Adipocyte (in vitro differentiated cells): ENCODE results near the gene RGS9BP.
"Not testable (repeated sequence)": the region's sequence is repeated elsewhere in the genome, so short reads cannot be mapped to it uniquely, and the experiment has no call there.

Experiments used
- DNase-seq: peaks from one replicate; pipeline ENCODE4 v3.0.0-alpha.2; 2015; ENCODE audit warnings: low read depth
- H3K27me3 ChIP-seq: replicated peaks from 2 replicates; pipeline ENCODE4 v1.7.0; 2013; ENCODE audit warnings: mild to moderate bottlenecking, low read length, moderate library complexity; ENCODE audit not compliant: control insufficient read depth, insufficient read depth
- H3K36me3 ChIP-seq: 2 replicates; pipeline ENCODE4 v1.7.0; 2013; ENCODE audit warnings: low read length, mild to moderate bottlenecking, moderate library complexity; ENCODE audit not compliant: control insufficient read depth, insufficient read depth, severe bottlenecking
- H3K4me1 ChIP-seq: 2 replicates; pipeline ENCODE4 v1.7.0; 2013; ENCODE audit warnings: mild to moderate bottlenecking, low read length, moderate library complexity; ENCODE audit not compliant: control insufficient read depth, insufficient read depth
- H3K4me3 ChIP-seq: 2 replicates; pipeline ENCODE4 v1.7.0; 2013; ENCODE audit warnings: mild to moderate bottlenecking, low read length, moderate library complexity
- H3K9ac ChIP-seq: 2 replicates; pipeline ENCODE4 v1.7.0; 2013; ENCODE audit warnings: mild to moderate bottlenecking, low read length, moderate library complexity
- H3K9me3 ChIP-seq: 2 replicates; pipeline ENCODE4 v1.7.0; 2013; ENCODE audit warnings: mild to moderate bottlenecking, low read length, moderate library complexity; ENCODE audit not compliant: control insufficient read depth

The RGS9BP gene

GRCh38 chr19:32651729-32652140, 23.9 kb upstream of the RGS9BP start:
- peak; percentile 6 for DNase-seq
- H3K4me1 ChIP-seq = peaks cover 22% of the 10 kb centered on the region

GRCh38 chr19:32652331-32652730, 23.3 kb upstream of the RGS9BP start:
- not testable (repeated sequence) for DNase-seq, H3K4me3 ChIP-seq, H3K9ac ChIP-seq, H3K9me3 ChIP-seq, H3K27me3 ChIP-seq
- peaks cover 23% of the 10 kb centered on the region for H3K36me3 ChIP-seq
- H3K4me1 ChIP-seq = peaks cover 22% of the 10 kb centered on the region

More at GRCh38 chr19:32651729-32652140, 23.9 kb upstream of the RGS9BP start:
- Histone ChIP-seq H3K9ac (no peak overlapping the region), H3K27me3 (no peaks in the 10 kb centered on the region), H3K4me3 (no peak overlapping the region), H3K9me3 (no peaks in the 10 kb centered on the region), H3K36me3 (peaks cover 26% of the 10 kb centered on the region)

- H3K27me3 ChIP-seq = no peaks in the 10 kb centered on the region
- peaks cover 21% of the 10 kb centered on the region for H3K4me1 ChIP-seq
- H3K9ac ChIP-seq = no peak overlapping the region
- no peaks in the 10 kb centered on the region for H3K9me3 ChIP-seq
- H3K36me3 ChIP-seq = peaks cover 20% of the 10 kb centered on the region
- no peak for DNase-seq
- H3K4me3 ChIP-seq = no peak overlapping the region
These were observed 22.6 kb upstream of the RGS9BP start for GRCh38 chr19:32652894-32653598.

GRCh38 chr19:32653599-32653915, 22.1 kb upstream of the RGS9BP start:
- no peak overlapping the region for H3K4me3 ChIP-seq
- H3K4me1 ChIP-seq = peaks cover 19% of the 10 kb centered on the region
- peaks cover 22% of the 10 kb centered on the region for H3K36me3 ChIP-seq
- no peaks in the 10 kb centered on the region for H3K27me3 ChIP-seq
- no peaks in the 10 kb centered on the region for H3K9me3 ChIP-seq
- H3K9ac ChIP-seq = no peak overlapping the region
- DNase-seq = no peak

- H3K4me3 ChIP-seq = not testable (repeated sequence)
These were observed 19.3 kb upstream of the RGS9BP start for GRCh38 chr19:32656379-32656778.

GRCh38 chr19:32658075-32658474, 17.6 kb upstream of the RGS9BP start:
- Histone ChIP-seq H3K4me3 (no peak overlapping the region), H3K27me3 (no peaks in the 10 kb centered on the region), H3K9ac (no peak overlapping the region), H3K4me1 (peaks cover 14% of the 10 kb centered on the region), H3K36me3 (peaks cover 17% of the 10 kb centered on the region), H3K9me3 (no peaks in the 10 kb centered on the region)
- DNase-seq = no peak

More at GRCh38 chr19:32656379-32656778, 19.3 kb upstream of the RGS9BP start:
- H3K36me3 ChIP-seq = peaks cover 17% of the 10 kb centered on the region
- H3K9ac ChIP-seq, H3K9me3 ChIP-seq, DNase-seq, H3K27me3 ChIP-seq: not testable (repeated sequence)
- peaks cover 25% of the 10 kb centered on the region for H3K4me1 ChIP-seq

GRCh38 chr19:32658527-32658926, 17.1 kb upstream of the RGS9BP start:
- DNase-seq = no peak
- Histone ChIP-seq H3K4me3 (no peak overlapping the region), H3K36me3 (peaks cover 17% of the 10 kb centered on the region), H3K27me3 (no peaks in the 10 kb centered on the region), H3K9me3 (no peaks in the 10 kb centered on the region), H3K9ac (no peak overlapping the region), H3K4me1 (peaks cover 11% of the 10 kb centered on the region)

- Histone ChIP-seq H3K4me3 (no peak overlapping the region), H3K4me1 (peaks cover 11% of the 10 kb centered on the region), H3K9me3 (no peaks in the 10 kb centered on the region), H3K9ac (no peak overlapping the region), H3K27me3 (no peaks in the 10 kb centered on the region), H3K36me3 (peaks cover 10% of the 10 kb centered on the region)
- DNase-seq = no peak
These were observed 14.3 kb upstream of the RGS9BP start for GRCh38 chr19:32661318-32661717.

- Histone ChIP-seq H3K4me1 (peaks cover 11% of the 10 kb centered on the region), H3K36me3 (peaks cover 7% of the 10 kb centered on the region), H3K27me3 (no peaks in the 10 kb centered on the region), H3K4me3 (no peak overlapping the region), H3K9ac (no peak overlapping the region), H3K9me3 (no peaks in the 10 kb centered on the region)
- DNase-seq = no peak
These were observed 13.5 kb upstream of the RGS9BP start for GRCh38 chr19:32662186-32662585.

GRCh38 chr19:32666084-32666483, 9.6 kb upstream of the RGS9BP start:
- Histone ChIP-seq H3K4me3 (no peak overlapping the region), H3K27me3 (no peaks in the 10 kb centered on the region), H3K4me1 (peaks cover 5% of the 10 kb centered on the region), H3K9me3 (no peaks in the 10 kb centered on the region), H3K9ac (no peak overlapping the region), H3K36me3 (no peaks in the 10 kb centered on the region)
- no peak for DNase-seq

- H3K27me3 ChIP-seq = no peaks in the 10 kb centered on the region
- no peaks in the 10 kb centered on the region for H3K36me3 ChIP-seq
- H3K4me3 ChIP-seq = no peak overlapping the region
- H3K9ac ChIP-seq = no peak overlapping the region
- no peak for DNase-seq
- H3K9me3 ChIP-seq = no peaks in the 10 kb centered on the region
- H3K4me1 ChIP-seq = peaks cover 9% of the 10 kb centered on the region
These were observed 6.3 kb upstream of the RGS9BP start for GRCh38 chr19:32669310-32669709.
